ENCODE data around the gene MET. TPM values are rescaled to one million over a fixed set of nuclear protein-coding genes. Genes with fewer than 3 reads are reported as not detected.
"Not testable (repeated sequence)": the region's sequence is repeated elsewhere in the genome, so short reads cannot be mapped to it uniquely, and the experiment has no call there.

Gene MET
- total and polyA plus RNA-seq, 12 donors, result 3.1 to 23.3 (median 15.0) TPM

- H3K4me3 ChIP-seq, result no peak overlapping the region
- H3K36me3 ChIP-seq, result no peaks in the 10 kb centered on the region
- WGBS, 2 donors, result 71 to 76% methylated on average over 3 of the region's 3 CpGs
- no peak overlapping the region for H3K27ac ChIP-seq
- H3K27me3 ChIP-seq, result no peaks in the 10 kb centered on the region
- no peaks in the 10 kb centered on the region for H3K9me3 ChIP-seq
- ATAC-seq (no peak), DNase-seq (no peak)
- no peak for TF ChIP-seq CTCF (IDR thresholded peaks at IDR 0.05)
- no peaks in the 10 kb centered on the region for H3K4me1 ChIP-seq
- intact Hi-C loops (cut with DNase I), result loop anchor here in 2 of 10 donors (10.0 kb wide), 2 partner anchors 560 to 640 kb away; no protein-coding TSS in a partner anchor
These were observed 143.0 kb downstream of the MET start for GRCh38 chr7:116815041-116815440.

DNA sequence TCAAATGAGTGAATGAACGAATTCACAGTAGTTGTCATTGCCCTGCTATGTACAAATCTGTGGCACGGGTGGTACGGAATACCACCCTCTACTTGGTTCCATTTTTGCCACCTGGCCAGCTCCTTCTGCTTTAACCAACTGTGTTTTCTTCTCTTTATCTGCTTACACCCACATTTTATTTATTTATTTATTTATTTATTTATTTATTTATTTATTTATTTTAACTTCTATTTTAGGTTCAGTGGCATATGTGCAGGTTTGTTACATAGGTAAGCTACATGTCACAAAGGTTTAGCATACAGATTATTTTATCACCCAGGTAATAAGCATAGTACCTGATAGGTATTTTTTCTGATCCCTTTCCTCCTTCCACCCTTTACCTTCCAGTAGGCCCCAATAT is 148.2 kb downstream of the MET start:
- ATAC-seq, result no peak
- TF ChIP-seq CTCF (IDR thresholded peaks at IDR 0.05), result no peak
- H3K27ac ChIP-seq, result no peak overlapping the region

DNA sequence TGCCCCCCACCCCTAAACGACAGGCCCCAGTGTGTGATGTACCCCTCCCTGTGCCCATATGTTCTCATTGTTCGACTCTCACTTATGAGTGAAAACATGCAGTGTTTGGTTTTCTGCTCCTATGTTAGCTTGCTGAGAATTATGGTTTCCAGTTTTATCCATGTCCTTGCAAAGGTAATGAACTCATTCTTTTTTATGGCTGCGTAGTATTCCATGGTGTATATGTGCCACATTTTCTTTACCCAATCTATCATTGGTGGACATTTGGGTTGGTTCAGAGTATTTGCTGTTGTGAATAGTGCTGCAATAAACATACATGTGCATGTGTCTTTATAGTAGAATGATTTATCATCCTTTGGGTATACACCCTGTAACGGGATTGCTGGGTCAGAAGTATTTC is 149.7 kb downstream of the MET start:
- H3K27me3 ChIP-seq; intact Hi-C loops (cut with DNase I); H3K27ac ChIP-seq; H3K4me3 ChIP-seq; H3K4me1 ChIP-seq; DNase-seq; H3K36me3 ChIP-seq; ATAC-seq: not testable (repeated sequence)
- WGBS, 2 donors, result 93 to 96% methylated on average over 4 of the region's 4 CpGs
- H3K9me3 ChIP-seq, result peaks cover 0 to 15% (median 0%) of the 10 kb centered on the region in 11 donors

More for the DNA sequence above, 148.2 kb downstream of the MET start:
- Histone ChIP-seq H3K9me3 (peaks cover 0 to 15% (median 0%) of the 10 kb centered on the region in 11 donors), H3K36me3 (no peaks in the 10 kb centered on the region), H3K4me3 (no peak overlapping the region), H3K27me3 (no peaks in the 10 kb centered on the region), H3K4me1 (no peaks in the 10 kb centered on the region)
- intact Hi-C loops (cut with DNase I), result no loop called here
- no peak for DNase-seq
- 91 to 95% methylated on average over 3 of the region's 3 CpGs for WGBS, 2 donors

- intact Hi-C loops (cut with DNase I), result no loop called here
- H3K4me1 ChIP-seq, result no peaks in the 10 kb centered on the region
- ATAC-seq, result no peak
- peaks cover 0 to 15% (median 0%) of the 10 kb centered on the region in 11 donors for H3K9me3 ChIP-seq
- no peak for DNase-seq
- no peak overlapping the region for H3K27ac ChIP-seq
- no peaks in the 10 kb centered on the region for H3K36me3 ChIP-seq
- no peaks in the 10 kb centered on the region for H3K27me3 ChIP-seq
- H3K4me3 ChIP-seq, result no peak overlapping the region
- no peak for TF ChIP-seq CTCF (IDR thresholded peaks at IDR 0.05)
These were observed 152.5 kb downstream of the MET start for GRCh38 chr7:116824449-116824848.

- no peak overlapping the region for H3K27ac ChIP-seq
- DNase-seq (no peak), ATAC-seq (no peak)
- H3K36me3 ChIP-seq, result no peaks in the 10 kb centered on the region
- H3K4me3 ChIP-seq, result no peak overlapping the region
- peaks cover 0 to 3% (median 0%) of the 10 kb centered on the region in 7 donors for H3K27me3 ChIP-seq
- H3K4me1 ChIP-seq, result no peaks in the 10 kb centered on the region
- intact Hi-C loops (cut with DNase I), result no loop called here
- TF ChIP-seq CTCF (IDR thresholded peaks at IDR 0.05), result no peak
- 92 to 96% methylated on average over 4 of the region's 4 CpGs for WGBS, 2 donors
- H3K9me3 ChIP-seq, result peaks cover 0 to 10% (median 0%) of the 10 kb centered on the region in 11 donors
These were observed 156.3 kb downstream of the MET start for GRCh38 chr7:116828281-116828680.

Data from heart right ventricle (tissue), 16 donors.